Thoracic aorta (tissue), 2 donors: ENCODE measurements around the gene UNC13D. TPM values are rescaled to one million over a fixed set of nuclear protein-coding genes. Genes with fewer than 3 reads are reported as not detected.
"Not testable (repeated sequence)": the region's sequence is repeated elsewhere in the genome, so short reads cannot be mapped to it uniquely, and the experiment has no call there.

Experiments used
- ATAC-seq: fragments of 150-250 bp; one replicate; pipeline ENCODE4 v1.8.0; 2017; ENCODE audit warnings: low read depth; ENCODE audit not compliant: insufficient number of reproducible peaks, low FRiP score
- DNase-seq: peaks from one replicate; pipeline ENCODE4 v3.0.0-alpha.2; 2020; ENCODE audit warnings: low spot score
- H3K27ac ChIP-seq, 2 donors: fragments of 200-600 bp; sonication (generic); 1 replicate in 1 of 2; 2 replicates in 1 of 2; pipeline ENCODE4 v1.5.1; 2016; ENCODE audit warnings: mild to moderate bottlenecking in 2 of 2, moderate library complexity in 2 of 2
- H3K27me3 ChIP-seq: fragments of 200-600 bp; sonication (generic); replicated peaks from 2 replicates; pipeline ENCODE4 v1.6.0; 2016; ENCODE audit warnings: mild to moderate bottlenecking; ENCODE audit not compliant: insufficient read depth
- H3K36me3 ChIP-seq: fragments of 200-600 bp; sonication (generic); one replicate; pipeline ENCODE4 v1.5.1; 2016
- H3K4me1 ChIP-seq, 2 donors: fragments of 200-600 bp; sonication (generic); 1 replicate in 1 of 2; 2 replicates in 1 of 2; pipeline versions ENCODE4 v1.5.1 to v1.6.0; 2016; ENCODE audit warnings: low read depth in 2 of 2, mild to moderate bottlenecking in 1 of 2; ENCODE audit not compliant: control insufficient read depth in 1 of 2
- H3K4me3 ChIP-seq: fragments of 200-600 bp; sonication (generic); 2 replicates; pipeline ENCODE4 v1.5.1; 2016; ENCODE audit warnings: mild to moderate bottlenecking
- H3K9me3 ChIP-seq: fragments of 200-600 bp; sonication (generic); 2 replicates; pipeline ENCODE4 v1.5.1; 2016
- total RNA-seq, 2 donors: library from RNA; depleted of rRNA; stranded (reverse); fragments of >200 nt; gene quantifications; one replicate each; pipeline versions ENCODE4 v1.1.0 to v1.2.3, GENCODE V29; 2016
- TF ChIP-seq, protein P1 (sequence below): fragments of 200-600 bp; sonication (generic); IDR thresholded peaks from one replicate; pipeline ENCODE4 v1.5.1; 2019; ENCODE audit warnings: antibody characterized with exemption

The UNC13D gene
- total RNA-seq, 2 donors from 2014 or later, result 13.5 to 36.0 TPM

DNA sequence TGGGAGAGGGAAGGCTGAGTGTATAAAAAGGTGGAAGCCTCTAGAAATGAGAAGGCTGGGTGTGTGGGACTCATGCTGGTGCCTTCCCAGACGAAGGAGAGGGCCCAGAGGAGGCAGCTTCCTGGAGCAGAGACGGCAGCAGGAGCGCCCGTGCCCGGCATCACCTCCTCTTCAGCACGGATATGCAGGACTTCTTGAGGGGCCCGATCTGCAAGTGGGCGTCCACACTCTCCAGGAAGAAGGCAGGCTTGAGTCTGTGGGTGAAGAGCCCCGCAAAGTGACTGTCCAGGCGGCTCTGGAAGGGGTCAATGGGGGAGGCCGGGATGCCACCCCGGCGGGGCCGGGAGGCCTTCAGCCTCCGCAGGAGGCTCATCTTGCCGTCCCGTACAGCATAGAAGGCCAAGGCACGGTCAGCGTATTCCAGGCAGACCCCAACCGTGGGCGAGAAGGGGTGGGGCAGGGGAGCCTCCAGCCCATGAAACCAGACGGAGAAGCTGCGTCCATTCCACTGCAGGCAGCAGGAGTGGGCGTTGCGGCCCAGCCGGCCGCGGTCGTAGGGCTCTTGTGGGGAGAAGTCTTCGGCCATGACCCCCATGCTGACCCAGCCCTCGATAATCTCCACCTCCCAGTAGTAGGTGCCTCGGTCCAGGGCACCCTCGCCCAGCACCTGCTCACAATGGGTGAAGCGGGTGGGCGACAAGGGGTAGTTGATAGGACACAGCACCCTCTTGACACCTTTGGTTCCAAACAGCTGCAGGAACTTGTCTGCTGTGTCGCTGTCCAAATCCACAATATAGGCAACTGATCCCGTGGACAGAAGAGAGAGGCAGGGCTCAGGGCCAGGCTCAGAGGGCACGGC is 30.3 kb upstream of the UNC13D start:
- Histone ChIP-seq H3K4me1 (peaks cover 57 to 80% of the 10 kb centered on the region in 2 donors), H3K9me3 (no peaks in the 10 kb centered on the region), H3K4me3 (peak overlapping the region; percentile 78), H3K27me3 (no peaks in the 10 kb centered on the region), H3K36me3 (peaks cover 7% of the 10 kb centered on the region), H3K27ac (peak overlapping the region; percentile 99)
- no peak for ATAC-seq
- TF ChIP-seq, protein P1, sequence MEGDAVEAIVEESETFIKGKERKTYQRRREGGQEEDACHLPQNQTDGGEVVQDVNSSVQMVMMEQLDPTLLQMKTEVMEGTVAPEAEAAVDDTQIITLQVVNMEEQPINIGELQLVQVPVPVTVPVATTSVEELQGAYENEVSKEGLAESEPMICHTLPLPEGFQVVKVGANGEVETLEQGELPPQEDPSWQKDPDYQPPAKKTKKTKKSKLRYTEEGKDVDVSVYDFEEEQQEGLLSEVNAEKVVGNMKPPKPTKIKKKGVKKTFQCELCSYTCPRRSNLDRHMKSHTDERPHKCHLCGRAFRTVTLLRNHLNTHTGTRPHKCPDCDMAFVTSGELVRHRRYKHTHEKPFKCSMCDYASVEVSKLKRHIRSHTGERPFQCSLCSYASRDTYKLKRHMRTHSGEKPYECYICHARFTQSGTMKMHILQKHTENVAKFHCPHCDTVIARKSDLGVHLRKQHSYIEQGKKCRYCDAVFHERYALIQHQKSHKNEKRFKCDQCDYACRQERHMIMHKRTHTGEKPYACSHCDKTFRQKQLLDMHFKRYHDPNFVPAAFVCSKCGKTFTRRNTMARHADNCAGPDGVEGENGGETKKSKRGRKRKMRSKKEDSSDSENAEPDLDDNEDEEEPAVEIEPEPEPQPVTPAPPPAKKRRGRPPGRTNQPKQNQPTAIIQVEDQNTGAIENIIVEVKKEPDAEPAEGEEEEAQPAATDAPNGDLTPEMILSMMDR, result no peak
- no peak for DNase-seq

DNA sequence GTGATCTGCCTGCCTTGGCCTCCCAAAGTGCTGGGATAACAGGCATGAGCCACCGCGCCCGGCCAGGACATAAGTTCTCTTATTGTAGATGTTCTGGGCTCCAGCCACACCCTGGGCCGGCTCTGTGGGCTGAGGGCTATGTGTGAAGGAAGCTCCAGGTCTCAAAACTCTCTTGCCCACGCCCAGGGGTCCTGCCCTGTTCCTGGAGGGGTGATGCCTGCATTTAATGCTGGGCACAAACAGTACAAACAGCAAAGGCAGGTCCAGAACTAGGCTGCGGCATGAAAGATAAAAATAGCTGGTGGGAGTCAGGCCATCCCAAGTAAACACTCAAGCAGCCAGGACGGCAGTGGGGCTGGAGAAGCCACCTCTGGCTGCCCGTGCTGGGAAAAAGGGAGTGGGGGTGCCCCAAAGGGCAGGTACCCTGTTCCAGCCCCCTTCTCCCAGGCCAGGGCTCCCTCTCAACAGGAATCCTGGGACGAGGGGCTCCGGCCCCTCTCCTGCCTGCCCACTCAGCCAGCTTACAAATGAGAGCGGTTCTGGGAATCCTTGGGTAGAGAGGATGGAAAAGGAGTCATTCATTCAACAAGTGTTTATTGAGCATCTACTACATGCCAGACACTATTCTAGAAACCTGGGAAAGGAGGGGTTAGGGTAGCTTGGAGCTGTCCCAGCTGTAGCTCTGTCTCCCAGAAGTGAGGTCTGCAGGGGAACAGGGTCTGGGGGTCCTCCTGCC is 29.6 kb upstream of the UNC13D start:
- Histone ChIP-seq H3K4me1 (peaks cover 65 to 83% of the 10 kb centered on the region in 2 donors), H3K36me3 (peaks cover 7% of the 10 kb centered on the region), H3K27ac (peak overlapping the region; percentile 99), H3K27me3 (no peaks in the 10 kb centered on the region), H3K4me3 (peak overlapping the region; percentile 57), H3K9me3 (no peaks in the 10 kb centered on the region)
- no peak for DNase-seq
- no peak for ATAC-seq
- TF ChIP-seq, protein P1, result no peak

DNA sequence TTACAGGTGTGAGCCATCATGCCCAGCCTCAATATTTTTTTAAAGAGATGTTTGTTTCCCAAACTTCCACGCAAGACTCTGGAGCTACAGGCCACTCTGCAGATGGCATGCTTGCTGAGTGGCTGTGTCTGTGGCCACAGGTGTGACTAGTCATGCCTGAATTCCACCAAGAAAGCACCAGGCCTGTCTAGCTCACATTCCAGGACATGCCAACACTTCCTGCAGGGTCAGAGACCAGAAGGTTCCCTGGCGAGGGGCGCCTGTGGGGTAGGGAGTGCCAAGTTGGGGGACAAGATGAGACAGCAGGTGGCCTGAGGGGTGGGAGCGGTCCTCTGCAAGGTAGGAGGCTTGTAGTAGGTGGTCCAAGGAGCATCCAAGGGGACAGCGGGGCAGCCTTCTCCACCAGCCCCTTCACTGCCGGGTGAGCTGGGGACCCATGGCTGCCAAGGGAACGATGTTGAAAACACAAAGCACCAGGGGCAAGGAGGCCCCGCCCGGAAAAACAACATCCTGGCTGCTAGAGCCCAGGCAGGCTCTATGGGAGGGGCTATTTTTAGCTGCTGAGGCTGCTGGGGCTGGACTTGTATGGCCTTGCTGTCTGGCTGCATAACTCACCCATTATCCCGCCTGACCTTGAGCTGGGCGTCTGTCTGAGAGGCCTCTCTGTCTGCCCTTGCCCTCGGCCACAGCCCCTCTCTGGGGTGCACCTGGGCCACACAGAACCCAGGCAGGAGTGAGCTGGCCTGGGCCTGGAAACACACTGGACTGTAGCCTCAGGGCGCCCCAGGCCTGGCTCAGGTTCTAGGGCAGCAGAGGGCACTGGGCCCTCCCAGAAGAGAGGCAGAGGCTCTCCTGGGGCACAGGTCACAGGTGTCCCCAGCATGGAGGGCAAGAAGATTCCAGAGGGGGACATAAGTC is 28.5 kb upstream of the UNC13D start:
- Histone ChIP-seq H3K36me3 (peaks cover 7% of the 10 kb centered on the region), H3K4me3 (peak overlapping the region; percentile 57), H3K27me3 (no peaks in the 10 kb centered on the region), H3K4me1 (peaks cover 66 to 85% of the 10 kb centered on the region in 2 donors), H3K9me3 (no peaks in the 10 kb centered on the region), H3K27ac (peak overlapping the region; percentile 99)
- TF ChIP-seq, protein P1, result no peak
- ATAC-seq (peak; percentile 31), DNase-seq (no peak)

DNA sequence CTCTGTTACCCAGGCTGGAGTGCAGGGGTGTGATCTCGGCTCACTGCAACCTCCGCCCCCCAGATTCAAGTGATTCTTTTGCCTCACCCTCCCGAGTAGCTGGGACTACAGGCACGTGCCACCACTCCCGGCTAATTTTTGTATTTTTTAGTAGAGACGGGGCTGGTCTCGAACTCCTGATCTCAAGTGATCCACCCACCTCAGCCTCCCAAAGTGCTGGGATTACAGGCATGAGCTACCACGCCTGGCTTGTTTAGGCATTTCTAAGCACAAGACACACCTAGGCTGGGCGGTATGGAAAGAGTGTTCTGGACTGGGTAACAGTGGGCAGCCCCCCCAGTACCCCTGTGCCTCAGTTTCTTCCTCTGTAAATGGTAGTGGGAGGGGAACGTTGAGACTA is 26.0 kb upstream of the UNC13D start:
- H3K27me3 ChIP-seq, ATAC-seq, DNase-seq, H3K9me3 ChIP-seq, H3K36me3 ChIP-seq: not testable (repeated sequence)
- Histone ChIP-seq H3K4me3 (peak overlapping the region; percentile 50), H3K27ac (peak overlapping the region; percentile 96 to 99), H3K4me1 (peaks cover 50 to 66% of the 10 kb centered on the region in 2 donors)

DNA sequence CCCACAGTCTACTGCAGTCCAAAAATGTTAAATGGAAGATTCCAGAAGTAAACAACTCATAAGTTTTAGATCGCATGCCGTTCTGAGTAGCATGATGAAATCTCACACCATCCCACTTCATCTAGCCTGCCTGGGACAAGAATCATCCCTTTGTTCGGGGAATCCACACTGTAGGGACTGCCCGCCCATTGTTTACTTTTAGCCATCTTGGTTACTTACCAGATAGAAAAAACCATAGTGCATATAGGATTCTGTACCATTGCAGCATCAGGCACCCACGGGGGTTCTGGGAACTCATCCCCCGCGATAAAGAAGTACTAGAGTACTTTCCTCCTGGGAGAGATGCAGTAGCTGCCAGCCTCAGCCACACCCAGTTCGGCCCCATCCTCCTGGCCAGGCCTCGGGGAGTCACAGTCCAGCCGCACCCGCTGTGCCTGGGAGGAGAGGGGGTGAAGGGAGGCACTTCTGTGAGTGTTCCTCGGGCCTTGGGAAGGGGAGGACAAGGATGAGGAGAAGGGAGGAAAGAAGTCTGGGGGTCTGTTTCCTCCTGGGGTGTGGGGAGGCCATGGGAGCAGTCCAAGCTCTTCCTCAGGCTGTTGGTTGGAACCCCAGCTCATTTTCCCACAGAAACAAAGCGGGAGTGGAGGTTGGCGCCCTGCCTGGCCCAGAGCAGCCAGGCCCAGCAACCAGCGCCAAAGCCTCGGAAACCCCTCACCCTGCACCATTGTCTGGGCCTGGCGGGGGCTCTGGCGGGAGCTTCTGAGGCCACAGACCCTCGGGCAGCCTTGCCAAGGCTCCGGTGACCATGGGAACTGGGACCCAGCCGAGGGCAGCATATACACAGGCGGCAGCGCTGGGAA is 25.3 kb upstream of the UNC13D start:
- peak overlapping the region; percentile 96 to 99 for H3K27ac ChIP-seq
- peaks cover 43 to 61% of the 10 kb centered on the region in 2 donors for H3K4me1 ChIP-seq
- H3K36me3 ChIP-seq, result peaks cover 4% of the 10 kb centered on the region
- no peaks in the 10 kb centered on the region for H3K27me3 ChIP-seq
- ATAC-seq (no peak), DNase-seq (no peak)
- H3K4me3 ChIP-seq, result peak overlapping the region; percentile 50
- no peaks in the 10 kb centered on the region for H3K9me3 ChIP-seq
- TF ChIP-seq, protein P1, result no peak

DNA sequence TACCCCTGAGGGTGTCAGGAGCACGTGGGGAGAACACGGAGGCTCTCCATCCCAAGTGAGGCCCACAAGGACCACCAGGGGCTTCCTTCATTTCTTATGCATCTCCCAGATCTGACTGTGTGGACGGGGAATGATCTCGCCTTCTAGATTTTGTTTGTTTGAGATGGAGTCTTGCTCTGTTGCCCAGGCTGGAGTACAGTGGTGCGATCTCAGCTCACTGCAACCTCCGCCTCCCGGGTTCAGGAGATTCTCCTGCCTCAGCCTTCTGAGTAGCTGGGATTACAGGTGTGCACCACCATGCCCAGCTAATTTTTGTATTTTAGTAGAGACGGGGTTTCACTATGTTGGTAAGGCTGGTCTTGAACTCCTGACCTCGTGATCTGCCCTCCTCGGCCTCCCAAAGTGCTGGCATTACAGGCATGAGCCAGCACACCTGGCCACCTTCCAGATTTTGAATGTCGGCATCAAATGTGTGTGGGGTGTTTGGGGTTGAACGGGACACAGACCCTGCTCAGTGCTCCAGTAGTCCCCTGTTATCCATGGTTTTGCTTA is 24.6 kb upstream of the UNC13D start:
- not testable (repeated sequence) for H3K27me3 ChIP-seq, H3K4me3 ChIP-seq, ATAC-seq, DNase-seq, H3K36me3 ChIP-seq, H3K9me3 ChIP-seq
- H3K27ac ChIP-seq, result peak overlapping the region; percentile 13 to 96
- H3K4me1 ChIP-seq, result peaks cover 36 to 57% of the 10 kb centered on the region in 2 donors
